ENCODE measurements around the gene JAZF1.
A peak's percentile ranks its signal among the peaks of the same experiment; 100 is the strongest.

The JAZF1 gene

DNA sequence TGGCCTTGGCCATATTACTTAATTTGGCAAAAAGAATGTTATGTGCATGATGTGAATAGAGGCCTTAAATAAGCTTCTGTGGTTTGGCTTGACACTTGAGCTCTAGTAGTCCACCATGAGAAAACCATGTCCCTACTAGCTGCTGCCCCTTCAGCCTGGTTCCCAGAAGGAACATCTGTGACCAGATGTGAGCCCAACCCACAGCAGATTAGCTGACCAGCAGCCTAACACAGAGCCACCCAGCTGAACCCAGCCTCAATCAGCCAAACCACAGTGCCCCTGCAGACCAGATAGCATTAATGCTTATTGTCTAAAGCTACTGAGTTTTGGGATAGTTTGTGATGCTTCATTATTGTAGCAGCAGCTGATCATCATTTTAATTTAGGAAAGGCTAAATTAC is 16.6 kb downstream of the JAZF1 start:
- DNase-seq: no peak

DNA sequence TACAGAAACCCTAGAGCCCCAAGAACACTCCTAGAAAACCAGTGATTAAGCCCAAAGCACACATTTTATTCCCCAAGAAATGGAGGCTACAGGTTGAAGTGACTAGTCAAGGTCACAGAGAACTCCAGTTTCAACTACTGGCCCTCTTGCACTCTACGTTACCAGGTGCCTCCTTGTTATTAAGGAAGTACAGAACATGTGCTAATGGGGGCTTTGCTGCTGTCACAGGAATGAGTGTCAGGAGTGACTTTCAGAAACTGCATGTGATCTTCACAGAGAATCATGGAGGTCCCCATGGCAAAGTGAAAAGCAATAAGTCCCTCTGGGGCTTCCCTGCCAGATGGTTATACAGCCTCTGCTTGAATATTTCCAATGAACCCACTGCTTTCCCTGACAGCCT is 19.3 kb downstream of the JAZF1 start:
- DNase-seq: no peak

DNA sequence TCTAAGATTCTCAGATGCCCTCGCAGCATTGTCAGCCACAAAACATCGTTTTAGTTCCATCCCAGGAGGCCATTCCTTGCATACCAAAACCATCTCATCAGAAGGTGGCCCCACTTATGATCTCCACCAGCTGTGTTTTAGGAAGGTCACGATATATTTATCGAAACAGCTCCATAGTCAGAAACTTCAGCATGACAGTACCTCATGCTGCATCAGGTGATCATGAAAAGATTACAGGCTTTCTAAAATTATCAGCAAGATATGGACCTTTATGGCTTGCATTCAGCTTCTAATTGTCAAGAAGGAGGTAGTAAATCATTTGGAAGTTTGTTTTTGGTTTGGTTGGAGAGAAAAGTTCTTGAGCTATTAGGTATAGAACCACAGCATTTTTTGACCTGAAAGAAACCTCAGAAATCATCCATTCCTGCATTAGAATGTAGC is 20.0 kb downstream of the JAZF1 start:
- DNase-seq: no peak

DNA sequence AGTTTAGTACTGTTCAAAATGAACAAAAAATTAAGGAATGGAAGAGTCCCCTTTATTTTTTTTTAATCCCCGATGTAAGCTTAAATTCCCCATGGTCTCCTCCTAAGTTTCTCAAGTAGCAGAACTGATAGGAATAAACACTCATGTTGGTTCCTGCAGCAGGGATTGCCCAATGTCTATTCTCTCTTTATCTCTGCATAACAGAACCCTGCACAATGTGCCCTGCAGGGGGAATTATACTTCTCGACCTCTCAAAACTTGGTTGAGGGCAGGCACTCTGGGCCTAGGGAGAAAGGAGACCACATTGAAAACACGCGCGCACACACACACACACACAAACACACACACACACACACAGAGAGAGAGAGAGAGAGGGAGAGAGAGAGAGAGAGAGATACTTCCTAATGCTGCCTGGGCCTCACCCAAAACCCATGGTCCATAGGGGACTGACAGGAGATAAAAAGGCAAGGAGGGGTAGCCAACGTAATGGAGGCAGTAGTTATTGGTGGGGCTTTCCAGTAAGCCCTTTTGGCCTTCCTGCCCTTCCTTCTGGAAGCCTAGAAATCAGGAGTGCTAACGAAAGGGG is 22.7 kb downstream of the JAZF1 start:
- DNase-seq: no peak

DNA sequence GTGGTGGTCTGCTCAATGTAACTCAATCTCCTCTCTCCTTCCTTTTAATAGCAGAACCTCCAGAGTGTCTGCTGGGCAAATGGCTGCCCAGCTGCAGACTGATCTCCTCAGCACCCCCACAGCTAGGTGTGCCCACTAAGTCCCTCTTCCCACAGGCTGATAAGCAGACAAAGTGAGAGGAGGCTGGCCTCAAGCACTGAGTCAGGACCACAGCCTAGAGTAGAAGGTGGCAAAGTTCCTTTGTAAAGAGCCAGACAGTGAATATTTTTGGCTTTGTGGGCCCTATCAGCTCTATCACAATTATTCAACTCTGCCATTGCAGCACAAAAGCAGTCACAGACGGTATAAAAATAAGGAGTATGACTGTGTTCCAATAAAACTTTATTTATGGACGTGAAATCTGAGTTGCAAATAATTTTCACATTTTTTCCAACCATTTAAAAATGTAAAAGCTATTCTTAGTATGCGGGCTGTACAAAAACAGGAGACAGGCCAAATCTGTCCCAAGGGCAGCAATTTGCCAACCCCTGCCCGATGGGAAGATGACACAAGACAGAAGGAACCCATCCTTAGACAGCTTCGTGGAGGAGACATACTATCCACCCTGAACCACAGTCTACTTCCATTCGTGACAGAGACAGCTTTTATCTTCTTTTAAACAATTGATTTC is 23.4 kb downstream of the JAZF1 start:
- DNase-seq: no peak

DNA sequence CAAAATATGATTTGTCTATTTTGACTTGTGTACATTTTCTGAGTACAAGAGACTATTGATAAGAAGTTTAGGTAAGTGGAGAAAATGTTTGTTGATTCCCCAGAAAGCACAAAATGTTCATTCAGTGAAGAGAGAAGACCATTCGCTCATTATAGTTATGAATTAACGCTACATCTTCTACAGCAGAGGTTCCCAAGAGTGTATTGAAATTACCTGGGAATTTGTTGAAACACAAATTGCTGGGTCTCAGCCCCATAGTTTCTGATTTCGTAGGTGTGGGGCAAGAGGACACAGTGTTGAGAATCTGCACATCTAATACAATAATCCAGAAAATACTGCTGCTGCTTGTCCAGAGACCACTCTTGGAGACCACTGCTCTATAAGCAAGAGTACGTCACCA is 24.2 kb downstream of the JAZF1 start:
- no peak for DNase-seq

DNA sequence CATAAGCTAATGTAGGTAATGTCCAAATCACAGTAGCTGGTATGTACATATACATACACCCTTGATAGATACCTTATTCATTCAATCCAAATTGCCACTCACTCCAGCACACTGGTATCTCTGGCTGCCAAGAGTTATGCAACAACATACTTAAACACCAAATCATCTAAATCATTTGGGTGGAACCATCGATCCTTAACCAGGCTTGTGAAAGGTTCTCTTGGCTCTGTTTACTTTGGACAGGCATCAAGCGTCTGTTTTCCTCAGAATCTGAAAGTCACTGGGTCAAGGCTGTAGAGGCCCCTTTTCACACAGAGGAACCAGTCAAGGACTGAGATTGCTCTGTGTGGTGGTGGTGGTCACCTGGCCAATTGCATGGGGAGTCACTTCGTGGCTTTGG is 24.6 kb downstream of the JAZF1 start:
- DNase-seq: no peak

DNA sequence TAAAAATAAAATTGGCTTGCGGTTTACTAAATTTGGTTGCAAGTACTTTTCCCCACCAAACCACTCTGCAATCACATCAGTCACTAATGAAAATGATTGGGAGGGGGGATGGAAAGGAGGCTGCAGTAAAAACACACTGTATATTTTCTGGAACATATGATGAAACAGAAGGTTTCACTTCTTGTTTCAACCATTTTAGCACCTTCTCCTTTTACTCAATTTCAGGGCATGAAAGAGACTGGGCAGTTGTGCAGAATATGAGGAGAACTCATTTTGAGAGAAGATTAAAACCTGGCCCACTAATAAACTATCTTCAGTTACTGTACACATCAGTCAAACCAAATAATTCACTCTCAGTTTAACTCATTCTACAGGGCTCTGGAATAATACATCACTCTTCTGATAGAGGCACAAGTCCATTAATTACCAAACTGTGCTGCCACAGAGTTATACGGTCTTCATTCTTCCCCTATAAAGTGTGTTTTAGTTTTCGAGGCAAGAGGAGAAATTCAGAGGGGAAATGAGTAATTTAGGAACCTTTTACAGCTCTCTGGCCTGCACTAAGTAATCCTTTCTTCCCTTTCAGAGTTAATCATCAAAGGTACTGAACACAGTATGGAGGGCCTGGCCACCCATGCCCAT is 25.5 kb downstream of the JAZF1 start:
- no peak for DNase-seq

DNA sequence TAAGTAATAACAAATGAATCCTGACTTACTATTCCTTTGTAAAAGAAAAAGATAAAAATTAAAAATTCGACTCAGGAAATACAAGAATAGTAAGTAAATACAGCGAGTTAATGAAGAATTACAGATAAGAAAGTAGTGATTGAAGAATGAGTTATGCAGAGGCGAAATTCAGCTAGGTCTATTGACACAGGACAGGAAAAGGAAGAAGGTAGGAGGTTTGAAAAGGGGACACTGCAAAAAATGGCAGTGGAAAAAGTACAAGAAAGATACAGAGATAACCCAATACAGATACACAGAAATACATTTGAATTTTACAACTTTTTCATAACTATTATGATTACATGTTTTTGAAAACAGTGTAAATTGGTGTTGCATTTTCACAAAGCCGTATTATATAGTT is 28.0 kb downstream of the JAZF1 start:
- no peak for DNase-seq

DNA sequence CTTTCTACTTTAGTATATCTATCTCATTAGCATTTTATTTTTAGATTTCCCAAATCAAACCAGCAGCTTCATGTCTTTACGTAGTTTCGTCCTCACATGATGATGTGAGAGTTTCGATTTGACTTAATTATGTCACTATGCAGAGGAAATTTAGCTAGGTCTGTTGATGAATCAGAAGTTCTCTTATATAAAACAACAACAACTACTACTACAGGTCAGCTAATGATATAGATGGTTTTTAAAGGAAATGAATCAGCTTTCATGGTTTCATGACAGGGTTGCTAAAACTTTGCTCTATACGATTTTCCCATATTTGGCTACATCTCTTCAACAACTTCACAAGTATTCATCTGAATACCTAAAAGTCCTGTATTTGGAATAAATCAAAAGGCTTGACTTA is 28.6 kb downstream of the JAZF1 start:
- DNase-seq: no peak

DNA sequence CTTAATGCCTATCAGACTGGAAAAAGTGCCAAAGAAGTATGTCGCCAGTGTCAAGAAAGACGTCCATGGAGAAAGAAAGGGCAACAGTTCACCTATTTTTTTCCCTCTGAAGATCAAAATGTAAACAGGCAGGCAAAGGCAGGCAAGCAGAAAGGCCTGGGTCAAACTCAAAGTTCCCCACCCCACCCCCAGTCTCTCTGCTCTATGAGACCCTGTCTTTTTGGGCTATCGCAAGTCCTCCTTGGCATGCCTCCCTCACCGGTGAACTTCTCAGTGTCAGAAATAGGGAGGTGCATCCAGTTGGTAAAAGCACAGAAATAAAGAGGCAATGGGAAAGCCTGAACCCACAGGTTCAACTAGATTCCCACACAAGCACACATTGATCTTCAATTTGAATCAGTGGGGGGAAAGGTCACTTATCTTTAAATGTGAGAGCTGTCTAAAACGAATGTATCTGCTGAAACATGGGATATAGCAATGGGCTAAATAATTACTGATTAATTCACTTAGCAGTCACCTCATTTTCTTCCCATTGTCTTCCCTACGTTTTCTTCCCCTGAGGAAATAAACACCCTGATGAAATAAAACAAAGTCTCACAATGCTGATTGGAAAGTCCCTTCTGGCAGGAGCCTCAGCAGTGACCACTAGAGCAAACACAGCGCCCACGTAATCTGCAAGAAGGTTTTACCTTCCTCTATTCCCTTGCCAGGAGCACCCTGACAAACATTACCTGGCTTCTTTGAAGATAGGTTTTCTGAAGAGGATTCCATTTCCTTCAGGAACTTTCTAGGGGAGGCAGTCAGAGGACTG is 31.1 kb downstream of the JAZF1 start:
- DNase-seq: no peak

DNA sequence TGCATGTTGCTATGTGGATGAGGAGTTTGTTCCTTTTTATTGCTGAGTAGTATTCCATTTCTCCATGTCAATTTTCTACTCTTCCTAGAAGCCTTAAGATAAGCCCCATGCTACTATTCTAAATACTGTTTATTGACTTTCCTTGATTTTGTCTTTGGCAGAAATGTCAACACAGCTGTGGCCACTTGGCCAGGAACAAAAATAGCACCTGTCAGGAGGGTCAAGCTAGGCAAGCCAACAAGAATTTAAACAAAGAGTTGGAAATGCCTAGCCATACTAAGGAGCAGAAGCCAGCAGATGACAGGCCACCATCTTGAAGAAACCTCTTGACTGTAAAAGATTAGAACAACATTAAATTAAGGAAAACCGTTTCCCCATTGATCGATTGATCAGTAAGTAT is 34.7 kb downstream of the JAZF1 start:
- no peak for DNase-seq

DNA sequence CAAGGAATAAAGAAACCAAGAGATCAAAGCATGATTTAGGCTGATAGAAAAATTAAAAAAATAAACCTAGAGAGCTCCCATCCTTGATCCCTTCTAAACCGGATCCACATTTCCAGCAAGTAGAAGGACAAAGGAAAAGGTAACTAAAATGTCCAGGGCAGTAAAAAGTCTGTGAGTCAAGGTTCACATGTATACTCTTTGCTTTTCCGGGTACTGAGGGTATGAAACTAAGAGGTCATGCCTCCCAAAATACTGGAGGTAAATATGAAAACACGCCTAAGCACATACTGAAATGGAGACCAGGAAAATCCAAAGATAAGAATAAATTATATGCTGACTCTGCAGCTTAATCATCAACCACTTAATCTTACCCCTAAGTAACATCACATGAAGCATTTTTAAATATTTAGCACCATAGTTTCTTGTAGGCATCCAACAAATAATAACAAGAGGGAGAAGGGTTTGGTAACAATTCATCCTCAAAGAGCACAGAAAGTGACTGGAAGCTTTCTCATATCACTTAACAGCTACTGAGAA is 35.4 kb downstream of the JAZF1 start:
- no peak for DNase-seq

DNA sequence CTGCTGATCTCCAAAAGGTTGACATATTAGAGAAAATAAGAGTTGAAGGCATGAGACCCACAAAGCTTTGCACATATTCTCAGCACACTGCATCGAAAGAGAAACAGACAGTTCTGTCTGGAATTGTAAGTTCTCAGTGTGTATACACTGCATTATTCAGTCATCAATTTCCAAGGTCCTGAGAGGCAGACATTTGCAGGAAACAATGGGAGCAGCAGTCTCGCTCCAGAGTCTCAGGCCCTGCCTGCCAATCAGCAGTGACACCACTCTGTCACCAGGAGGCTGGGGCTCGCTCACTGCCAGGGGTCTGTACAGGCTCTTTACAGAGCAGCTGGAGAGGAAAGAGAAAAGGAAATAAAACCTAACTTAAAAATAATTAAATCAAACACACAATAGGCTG is 36.3 kb downstream of the JAZF1 start:
- DNase-seq: peak; percentile 56

DNA sequence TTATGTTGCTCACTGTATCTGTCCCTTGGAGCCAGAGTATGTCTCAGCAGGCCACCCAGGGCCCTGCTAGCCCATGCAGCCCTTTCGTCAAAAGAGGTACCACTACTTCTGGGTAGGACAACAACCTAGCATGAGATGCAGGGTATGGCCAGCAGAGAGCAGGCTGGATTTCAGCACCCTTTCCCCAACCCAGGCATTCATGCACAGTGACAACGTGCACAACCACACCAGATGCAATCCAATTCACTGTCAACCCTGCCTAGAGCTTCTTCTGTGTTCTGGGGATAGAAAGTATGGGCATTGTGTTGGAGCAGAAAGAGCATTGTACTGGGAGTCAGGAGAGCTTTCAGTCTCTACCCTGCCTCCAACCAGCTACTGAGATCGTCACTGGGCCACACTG is 37.9 kb downstream of the JAZF1 start:
- no peak for DNase-seq

DNA sequence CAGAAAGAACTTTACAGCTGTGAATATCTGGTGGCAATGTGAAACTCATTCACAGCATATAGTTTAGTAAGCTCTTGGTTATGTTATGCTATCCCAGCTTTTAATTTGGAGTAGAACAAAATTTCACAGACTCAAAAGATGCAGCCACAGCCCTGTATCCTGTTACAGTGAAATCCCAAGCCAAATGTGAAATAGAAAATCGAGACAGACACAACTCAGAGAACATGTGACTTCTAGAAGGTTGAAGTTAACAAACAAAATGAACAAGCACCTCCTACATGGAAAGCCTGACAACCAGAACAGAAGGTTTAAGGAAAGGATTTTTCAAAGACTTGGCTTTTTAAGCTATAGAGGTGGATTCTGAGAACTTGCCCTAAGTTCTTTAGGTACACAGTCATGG is 39.6 kb downstream of the JAZF1 start:
- DNase-seq: no peak

DNA sequence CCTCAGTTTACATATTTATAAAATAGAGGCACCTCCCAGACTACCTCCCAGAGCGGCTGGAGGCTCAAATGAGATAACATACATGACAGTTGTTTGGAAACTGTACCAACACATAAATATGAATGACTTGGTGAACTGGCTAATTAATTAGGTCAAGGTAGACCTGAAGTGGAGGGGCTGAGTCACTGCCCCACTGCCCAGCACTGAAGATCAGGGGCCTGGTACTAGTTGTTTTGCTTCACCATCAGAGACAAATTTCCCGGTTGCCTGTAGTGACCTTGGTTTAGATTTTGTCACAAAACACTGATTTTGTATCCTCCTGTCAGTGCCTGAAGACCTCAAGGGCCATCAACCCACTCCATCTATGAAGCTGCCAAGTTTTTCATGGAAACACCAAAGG is 41.8 kb downstream of the JAZF1 start:
- DNase-seq: no peak

DNA sequence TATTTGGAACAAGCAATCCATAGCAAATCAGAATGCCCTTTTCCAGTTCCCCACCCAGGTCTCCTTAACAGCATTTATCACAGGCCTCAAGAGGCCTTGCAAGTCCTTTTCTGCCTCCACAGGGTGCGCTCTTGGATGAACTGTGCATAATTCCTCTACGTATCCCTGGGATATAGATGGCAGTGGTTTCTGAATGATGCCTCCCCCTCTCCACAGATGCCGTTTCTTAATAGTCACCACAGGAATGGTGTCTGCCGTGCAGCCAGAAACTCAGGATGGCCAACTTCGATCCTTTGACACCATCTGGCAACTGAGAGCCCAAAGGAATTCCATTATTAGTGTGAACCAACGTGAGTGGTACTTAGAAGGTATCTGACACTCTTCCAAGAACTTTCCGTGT is 43.1 kb downstream of the JAZF1 start:
- DNase-seq: no peak

DNA sequence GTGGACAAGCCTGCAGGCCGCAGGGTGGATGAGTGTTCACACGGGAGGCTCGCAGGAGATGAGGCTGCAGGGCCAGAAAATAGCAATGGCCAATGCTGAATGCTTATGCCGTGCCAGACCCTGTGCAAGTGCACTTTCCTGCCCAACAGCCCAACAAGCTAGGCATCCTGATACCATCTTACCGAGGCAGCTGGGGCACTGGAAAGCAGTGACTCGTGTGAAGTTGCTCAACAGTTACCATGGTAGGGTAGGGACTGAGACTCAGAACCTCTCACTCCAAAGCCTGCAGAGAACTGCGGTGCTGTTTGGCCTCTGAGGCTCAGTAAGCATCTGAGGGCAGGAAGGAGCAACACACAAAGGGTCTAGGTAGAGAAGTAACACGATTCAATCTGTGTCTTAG is 43.7 kb downstream of the JAZF1 start:
- DNase-seq: no peak

DNA sequence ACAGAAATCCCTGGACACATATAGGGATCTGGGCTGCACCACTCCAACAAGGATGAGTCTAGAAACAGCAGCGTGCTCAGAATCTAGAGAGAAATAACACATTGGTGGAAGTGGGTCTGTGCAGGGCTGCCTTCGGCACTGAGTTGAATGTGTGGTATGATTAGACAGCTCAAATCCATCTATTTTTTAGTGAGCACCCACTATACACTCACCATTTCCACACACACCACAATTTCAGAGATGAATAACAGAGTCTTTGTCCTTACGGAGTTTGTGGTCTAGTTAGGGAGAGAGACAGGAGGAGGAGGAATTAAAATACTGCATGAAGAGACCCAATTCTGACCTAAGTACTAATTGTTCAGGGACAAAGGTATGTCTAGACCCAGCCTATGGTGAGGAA is 44.2 kb downstream of the JAZF1 start:
- DNase-seq: no peak

DNA sequence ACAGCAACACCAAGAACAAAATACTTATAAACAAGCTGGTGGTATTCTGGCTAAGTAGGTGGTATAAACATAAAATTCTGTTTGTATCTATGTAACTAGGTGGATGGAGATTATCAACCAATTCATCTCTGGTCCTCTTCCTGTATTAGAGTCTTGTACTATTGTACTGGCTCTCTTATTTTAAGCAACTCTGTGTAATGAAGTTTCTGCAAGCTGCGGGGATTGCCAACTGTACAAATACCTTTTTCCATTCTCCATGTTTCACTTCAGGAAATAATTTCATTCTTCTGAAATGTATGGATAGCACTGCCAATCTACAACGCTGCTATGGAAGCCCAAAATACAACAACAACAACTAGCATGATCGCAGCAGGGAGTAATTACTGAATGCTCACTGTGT is 44.8 kb downstream of the JAZF1 start:
- DNase-seq: no peak

DNA sequence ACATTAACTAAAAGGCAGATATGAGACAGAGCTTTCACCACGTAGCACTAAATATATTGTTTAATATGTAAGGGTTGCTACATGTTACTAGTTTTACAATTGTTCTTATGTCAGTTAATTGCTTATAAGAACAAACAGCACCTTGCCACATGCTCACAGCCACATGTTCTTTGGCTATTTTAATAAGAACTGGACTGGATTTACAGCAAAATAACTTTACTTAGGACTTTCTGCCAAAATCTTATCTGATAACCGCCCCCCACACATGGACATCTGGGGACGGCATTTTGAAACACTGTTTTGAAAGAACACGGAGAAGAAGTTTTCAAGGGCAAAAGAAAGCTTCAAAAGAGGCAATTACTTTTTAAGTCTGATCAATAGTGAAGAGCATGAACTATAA is 45.3 kb downstream of the JAZF1 start:
- no peak for DNase-seq

DNA sequence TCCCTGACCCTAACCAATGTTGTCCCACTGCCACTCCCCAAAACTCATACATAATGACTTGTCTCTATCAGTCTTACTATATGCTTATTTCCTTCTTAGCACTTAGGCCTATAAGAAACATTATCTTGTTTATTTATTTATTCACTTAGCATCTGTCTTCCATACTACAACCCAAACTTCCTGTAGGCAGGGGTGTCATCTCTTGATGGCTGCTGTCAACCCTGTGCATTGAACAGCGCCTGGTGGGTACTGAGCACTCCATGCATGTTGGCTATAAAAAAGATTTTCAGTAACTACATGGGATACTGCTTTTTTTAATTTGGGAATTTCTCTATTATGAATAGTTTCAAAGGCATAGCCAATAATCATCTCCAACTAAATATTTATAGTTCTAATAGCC is 46.7 kb downstream of the JAZF1 start:
- DNase-seq: no peak

Data from NCI-H1105 (cell line).